H1 (cell line): Measurements from ENCODE around the gene MACROD2. TPM values are rescaled to one million over a fixed set of nuclear protein-coding genes. Genes with fewer than 3 reads are reported as not detected.

Source experiments
- CHD1 ChIP-seq: IDR thresholded peaks from 2 replicates; pipeline ENCODE4 v1.6.1; 2012; ENCODE audit warnings: low read depth, low read length, improper control_type of control experiment
- KDM1A ChIP-seq: fragments of 200-600, 300-600 bp; sonication (generic); IDR thresholded peaks from 2 replicates; pipeline ENCODE4 v1.7.1; 2016; ENCODE audit warnings: mild to moderate bottlenecking, low read length, borderline replicate concordance
- KDM4A ChIP-seq: IDR thresholded peaks from one replicate; pipeline ENCODE4 v1.7.1; 2012; ENCODE audit warnings: low read depth, mild to moderate bottlenecking, moderate library complexity, low read length, inconsistent platforms; ENCODE audit not compliant: severe bottlenecking
- PHF8 ChIP-seq: fragments of 200-600 bp; sonication (generic); conservative IDR thresholded peaks from 2 replicates; pipeline ENCODE4 v1.7.1; 2012; ENCODE audit warnings: low read depth, mild to moderate bottlenecking, inconsistent platforms, low read length, moderate library complexity
- polyA plus RNA-seq, 7 experiments: library from polyadenylated mRNA; depleted of rRNA in 3 of 7; stranded (reverse) in 5 of 7; unstranded in 2 of 7; fragments of >200 nt in 5 of 7; fragments of 200-250 nt in 2 of 7; gene quantifications; 1 replicate in 5 of 7; 2 replicates in 1 of 7; 4 replicates in 1 of 7; pipeline versions ENCODE4 v1.2.1 to v1.2.3, GENCODE V29; 2011 to 2013; ENCODE audit warnings: missing spikeins in 2 of 7, mixed read lengths in 2 of 7
- total RNA-seq: library from RNA; stranded (reverse); fragmentation: NEBNext Ultra II Directional; extraction: Animal tissue kit (Norgen Biotek cat#: 25700); gene quantifications from 2 replicates; pipeline ENCODE4 v1.2.1, GENCODE V29; 2021

The MACROD2 gene
- total and polyA plus RNA-seq, 2 of the 8 experiments (the other 6 are each of a cell fraction or from before 2014, with no cell fraction given), result 0.70 to 3.9 TPM

DNA sequence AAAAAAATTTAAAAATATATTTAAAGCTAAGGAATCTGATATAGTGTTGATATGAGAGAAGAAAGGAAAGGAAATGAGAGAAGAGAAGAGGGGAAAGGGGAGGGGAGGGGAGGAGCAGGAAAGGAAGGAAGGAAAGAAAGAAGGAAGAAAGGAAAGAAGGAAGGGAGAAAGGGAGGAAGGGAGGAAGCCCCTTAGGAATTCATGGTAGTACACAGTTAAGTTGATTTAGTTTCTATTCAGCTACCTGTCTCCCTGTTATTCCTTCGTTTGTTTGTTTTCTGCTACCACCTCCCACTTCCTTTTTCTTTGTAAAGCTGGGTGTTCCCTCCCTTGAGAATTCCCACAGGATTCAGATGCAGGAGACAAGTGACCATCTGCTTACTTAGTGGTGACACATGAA is 1367.5 kb downstream of the MACROD2 start (continued):
- TF ChIP-seq KDM1A (no peak), KDM4A (no peak), PHF8 (no peak), CHD1 (no peak)
